Heart right ventricle (tissue), 16 donors: ENCODE data around the gene MCOLN2. TPM values are rescaled to one million over a fixed set of nuclear protein-coding genes. Genes with fewer than 3 reads are reported as not detected.

ENCODE experiments used
- ATAC-seq, 8 donors: fragments of 200-7000 bp; cut with Tn5 transposase; one replicate each; pipeline ENCODE4 v1.9.1; 2020; ENCODE audit warnings: mild to moderate bottlenecking in 8 of 8, moderate library complexity in 8 of 8, moderate number of reproducible peaks in 1 of 8
- DNase-seq, 2 donors: peaks; one replicate each; pipeline ENCODE4 v3.0.0-alpha.2; 2020
- H3K27ac ChIP-seq, 10 donors: fragments of 200-600 bp; sonication (generic) in 2 of 10; one replicate each; pipeline versions ENCODE4 v1.5.0 to v1.8.0; 2020 to 2022; ENCODE audit warnings: mild to moderate bottlenecking in 3 of 10
- H3K27me3 ChIP-seq, 7 donors: fragments of 200-600 bp; one replicate each; pipeline ENCODE4 v1.8.0; 2021 to 2022; ENCODE audit warnings: mild to moderate bottlenecking in 2 of 7
- H3K36me3 ChIP-seq, 9 donors: fragments of 200-600 bp; sonication (generic) in 1 of 9; one replicate each; pipeline versions ENCODE4 v1.5.0 to v1.8.0; 2020 to 2022; ENCODE audit warnings: mild to moderate bottlenecking in 2 of 9
- H3K4me1 ChIP-seq, 9 donors: fragments of 200-600 bp; sonication (generic) in 1 of 9; one replicate each; pipeline versions ENCODE4 v1.5.0 to v1.8.0; 2020 to 2022; ENCODE audit warnings: mild to moderate bottlenecking in 4 of 9
- H3K4me3 ChIP-seq, 10 donors: fragments of 200-600 bp; sonication (generic) in 2 of 10; one replicate each; pipeline versions ENCODE4 v1.5.0 to v1.8.0; 2020 to 2022; ENCODE audit warnings: mild to moderate bottlenecking in 7 of 10, moderate library complexity in 2 of 10
- H3K9me3 ChIP-seq, 11 donors: fragments of 200-600 bp in 10 of 11; sonication (generic) in 2 of 11; one replicate each; pipeline versions ENCODE4 v1.5.0 to v1.8.0; 2013 to 2022; ENCODE audit warnings: mild to moderate bottlenecking in 2 of 11, control low read depth in 1 of 11, moderate library complexity in 1 of 11
- WGBS, 2 donors: extraction: QIAGEN DNeasy Blood & Tissue Kit; methylation state at CpG; one replicate each; pipeline ENCODE4 v1.1.7; 2013; ENCODE audit warnings: inconsistent platforms in 1 of 2; 5-methylcytosine and 5-hydroxymethylcytosine counted together
- intact Hi-C, 10 donors: fragments of 100-400 bp; cut with DNase I; formaldehyde crosslinking; loops; one replicate each; pipeline versions ENCODE4 v1.11.1 to v1.14.2; 2022
- polyA plus RNA-seq, 2 donors: library from polyadenylated mRNA; stranded (reverse); fragments of 200-250 nt; gene quantifications; one replicate each; pipeline ENCODE4 v1.2.3, GENCODE V29; 2013
- total RNA-seq, 10 donors: library from RNA; stranded (reverse); fragmentation: NEBNext Ultra II Directional in 3 of 10; extraction: Animal tissue kit (Norgen Biotek cat#: 25700) in 3 of 10; gene quantifications; one replicate each; pipeline versions ENCODE4 v1.2.1 to v1.2.4, GENCODE V29; 2021 to 2023
- TF ChIP-seq, protein P1 (sequence below), 9 donors: fragments of 200-600 bp; sonication (generic) in 2 of 9; IDR thresholded peaks; one replicate each; pipeline versions ENCODE4 v1.5.0 to v1.8.0; 2021 to 2022; ENCODE audit warnings: antibody characterized with exemption in 9 of 9, mild to moderate bottlenecking in 5 of 9, moderate library complexity in 1 of 9
- donor health status: Arrhythmogenic right ventricular cardiomyopathy.
- donor health status: ischemic (EF 13 %, LVEDD 7.1; RV severe dilation, severe dysfunction).
- donor health status: healthy with polysubstance abuse.
- donor health status: DM: no; HTN: yes; CAD: no.
- donor health status: DM: no; HTN: no; CAD: no.
- donor health status: ischemic (EF 25% LVEDD 6.9; RV normal size, moderate dysfunction).
- donor health status: ischemic (EF 25% LVEDD 5.7; RV mildly dilated, moderate dysfunction).
- donor health status: healthy.
- donor health status: DM: yes; HTN: yes; CAD: no.
- donor health status: Ischemic cardiomyopathy.
- donor health status: ischemic (EF 35%, LVEDD 5.7; RV mildly dilated, moderate dysfunction).
- donor health status: nonischemic (EF 11% LVEDD 7.7; RV severe dilation, severe dysfunction).
- donor health status: DM: yes; HTN: yes; CAD: no.
- donor health status: PGD.
- donor health status: ischemic (EF 29% LVEDD 5.4; RV normal size, mild dysfunction).
- donor health status: nonischemic (EF 23%, LVEDD 6.1; RV moderate dilation, normal function).

Gene MCOLN2
- total and polyA plus RNA-seq, 12 donors = 0.01 to 2.0 (median 0.15) TPM; not detected in 6

GRCh38 chr1:84899969-84900368 is 96.9 kb downstream of the MCOLN2 start:
- intact Hi-C loops = no loop called here
- peaks cover 0 to 9% (median under 1%) of the 10 kb centered on the region in 7 donors for H3K27me3 ChIP-seq
- DNase-seq = no peak
- no peak overlapping the region for H3K27ac ChIP-seq
- 83 to 87% methylated on average over 1 of the region's 1 CpG for WGBS, 2 donors
- TF ChIP-seq, protein P1, sequence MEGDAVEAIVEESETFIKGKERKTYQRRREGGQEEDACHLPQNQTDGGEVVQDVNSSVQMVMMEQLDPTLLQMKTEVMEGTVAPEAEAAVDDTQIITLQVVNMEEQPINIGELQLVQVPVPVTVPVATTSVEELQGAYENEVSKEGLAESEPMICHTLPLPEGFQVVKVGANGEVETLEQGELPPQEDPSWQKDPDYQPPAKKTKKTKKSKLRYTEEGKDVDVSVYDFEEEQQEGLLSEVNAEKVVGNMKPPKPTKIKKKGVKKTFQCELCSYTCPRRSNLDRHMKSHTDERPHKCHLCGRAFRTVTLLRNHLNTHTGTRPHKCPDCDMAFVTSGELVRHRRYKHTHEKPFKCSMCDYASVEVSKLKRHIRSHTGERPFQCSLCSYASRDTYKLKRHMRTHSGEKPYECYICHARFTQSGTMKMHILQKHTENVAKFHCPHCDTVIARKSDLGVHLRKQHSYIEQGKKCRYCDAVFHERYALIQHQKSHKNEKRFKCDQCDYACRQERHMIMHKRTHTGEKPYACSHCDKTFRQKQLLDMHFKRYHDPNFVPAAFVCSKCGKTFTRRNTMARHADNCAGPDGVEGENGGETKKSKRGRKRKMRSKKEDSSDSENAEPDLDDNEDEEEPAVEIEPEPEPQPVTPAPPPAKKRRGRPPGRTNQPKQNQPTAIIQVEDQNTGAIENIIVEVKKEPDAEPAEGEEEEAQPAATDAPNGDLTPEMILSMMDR (IDR thresholded peaks at IDR 0.05) = no peak
- H3K4me1 ChIP-seq = no peaks in the 10 kb centered on the region
- ATAC-seq = no peak
- H3K36me3 ChIP-seq = no peaks in the 10 kb centered on the region
- peaks cover 0 to 11% (median 0%) of the 10 kb centered on the region in 11 donors for H3K9me3 ChIP-seq
- H3K4me3 ChIP-seq = no peak overlapping the region

DNA sequence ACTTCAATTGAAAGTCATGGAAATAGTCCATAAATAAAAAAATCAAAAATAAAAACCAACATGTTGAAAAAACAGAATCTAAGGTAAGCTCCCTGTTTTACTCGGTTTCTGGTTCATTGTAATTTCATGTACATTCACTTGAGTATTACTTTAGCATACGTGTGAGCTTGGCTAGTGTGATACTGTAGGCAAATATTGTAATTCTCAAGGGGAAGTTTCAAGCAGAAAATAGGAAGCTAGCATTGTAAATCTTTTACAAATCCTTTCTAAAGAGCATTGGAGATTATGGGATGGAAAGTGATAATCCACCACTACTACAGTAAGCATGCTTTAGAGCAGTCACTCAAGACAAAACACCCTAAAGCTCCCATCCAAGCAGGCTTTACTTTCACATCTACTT is 100.6 kb downstream of the MCOLN2 start:
- Histone ChIP-seq H3K9me3 (no peaks in the 10 kb centered on the region), H3K27me3 (peaks cover 0 to 44% (median 27%) of the 10 kb centered on the region in 7 donors), H3K4me1 (peaks cover 0 to 6% (median 0%) of the 10 kb centered on the region in 9 donors), H3K36me3 (no peaks in the 10 kb centered on the region), H3K4me3 (no peak overlapping the region), H3K27ac (no peak overlapping the region)
- ATAC-seq (no peak), DNase-seq (no peak)
- TF ChIP-seq, protein P1 (IDR thresholded peaks at IDR 0.05) = no peak
- WGBS, 2 donors = 63 to 77% methylated on average over 2 of the region's 2 CpGs
- intact Hi-C loops = no loop called here

DNA sequence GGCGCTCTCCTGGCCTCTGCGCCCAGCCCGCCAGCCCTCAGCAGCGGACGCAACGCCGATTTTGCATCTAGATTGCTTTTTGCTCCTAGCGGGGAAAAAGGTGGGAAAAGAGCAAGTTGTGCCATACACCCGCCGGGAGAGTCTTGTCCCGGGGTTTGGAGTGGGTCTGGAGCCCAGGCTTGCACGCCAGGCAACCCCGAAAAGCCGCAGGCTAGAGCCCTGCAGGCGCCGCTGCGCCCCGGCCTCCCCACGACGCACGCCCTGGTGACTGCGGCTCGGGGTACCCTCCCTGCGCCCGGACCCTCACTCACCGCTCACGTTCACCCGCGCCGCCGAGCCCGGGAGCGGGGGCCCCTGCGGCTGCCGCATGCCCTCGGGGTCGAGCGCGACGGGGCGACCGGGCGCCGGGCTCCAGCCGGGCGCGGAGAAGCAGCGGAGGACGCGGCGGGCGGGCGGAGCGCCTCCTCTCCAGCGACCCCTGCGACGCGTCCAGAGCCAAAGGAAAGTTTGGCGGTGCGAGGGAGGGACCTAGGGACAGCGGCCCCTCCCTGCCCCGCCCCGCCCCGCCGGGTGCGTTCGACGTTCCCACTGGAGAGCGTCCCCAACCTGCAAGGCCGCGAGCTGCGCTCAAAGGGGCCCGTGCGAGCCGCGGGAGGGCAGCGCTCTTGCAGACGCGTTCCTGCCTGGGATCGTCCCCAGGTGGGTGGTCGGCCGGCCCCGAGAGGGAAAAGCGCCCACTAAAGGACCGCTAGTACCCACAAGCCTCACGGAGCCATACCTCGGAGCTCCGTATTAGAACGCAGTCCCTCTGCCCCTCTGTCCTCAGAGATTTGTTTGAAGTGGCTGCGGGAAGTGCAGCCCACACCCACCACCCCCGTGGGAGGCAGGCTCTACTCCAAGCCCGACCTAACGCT is 104.0 kb downstream of the MCOLN2 start, which contains the start of gene LPAR3:
Gene LPAR3 (minus strand): TSS at position 502 of the 914 bp plus-strand sequence. CDS start 27,086 bp downstream, outside the sequence.
- 1% methylated on average over 93 of the region's 93 CpGs for WGBS, 2 donors
- intact Hi-C loops = loop anchor here in 1 of 10 donors (5.0 kb wide), 1 partner anchor 96 kb away; no protein-coding TSS in a partner anchor
- H3K27ac ChIP-seq = peak within 1 kb of the TSS in 4 of 10 donors; percentile 5 to 61 (median 38)
- peaks cover 0 to 44% (median 27%) of the 10 kb centered on the region in 7 donors for H3K27me3 ChIP-seq
- H3K4me1 ChIP-seq = peaks cover 0 to 6% (median 0%) of the 10 kb centered on the region in 9 donors
- H3K36me3 ChIP-seq = no peaks in the 10 kb centered on the region
- DNase-seq = peak; percentile 20 to 56
- TF ChIP-seq, protein P1 (IDR thresholded peaks at IDR 0.05) = peak in 3 of 9 donors; percentile 7 to 24 (median 20)
- peak; percentile 58 to 92 (median 84) for ATAC-seq
- peak within 1 kb of the TSS; percentile 10 to 56 (median 48) for H3K4me3 ChIP-seq
- H3K9me3 ChIP-seq = no peaks in the 10 kb centered on the region

GRCh38 chr1:84890566-84890965 is 106.3 kb downstream of the MCOLN2 start:
- TF ChIP-seq, protein P1 (IDR thresholded peaks at IDR 0.05) = no peak
- H3K27ac ChIP-seq = no peak overlapping the region
- intact Hi-C loops = loop anchor here in 1 of 10 donors (5.0 kb wide), 1 partner anchor 93 kb away; no protein-coding TSS in a partner anchor
- peaks cover 0 to 7% (median 0%) of the 10 kb centered on the region in 9 donors for H3K4me1 ChIP-seq
- ATAC-seq (no peak), DNase-seq (no peak)
- no peaks in the 10 kb centered on the region for H3K36me3 ChIP-seq
- H3K4me3 ChIP-seq = no peak overlapping the region
- H3K9me3 ChIP-seq = no peaks in the 10 kb centered on the region
- WGBS, 2 donors = 84 to 90% methylated on average over 2 of the region's 2 CpGs
- H3K27me3 ChIP-seq = peaks cover 0 to 40% (median 27%) of the 10 kb centered on the region in 7 donors
